HG02884 (cell line): Measurements from ENCODE around the gene FAM110C.

ENCODE experiments used
- ATAC-seq: cut with Tn5 transposase; IDR thresholded peaks from one replicate; pipeline ENCODE4 v1.9.1; 2021; ENCODE audit warnings: mild to moderate bottlenecking, moderate library complexity; ENCODE audit not compliant: unreplicated experiment

Gene FAM110C

GRCh38 chr2:10222-10875 lies 36.0 kb downstream of the FAM110C start:
- ATAC-seq: no peak
